IMR-90 (cell line): ENCODE data around the gene MTM1. TPM values are rescaled to one million over a fixed set of nuclear protein-coding genes. Genes with fewer than 3 reads are reported as not detected.

Source experiments
- ATAC-seq: fragments of 200-7000 bp; cut with Tn5 transposase; 2 replicates; pipeline ENCODE4 v1.9.1; 2020; ENCODE audit warnings: low read depth, mild to moderate bottlenecking, moderate library complexity
- BruUV-seq: library from RNA; stranded (reverse); fragments of 400-500 nt; replicated peaks from 2 replicates; lab custom pipeline; 2021; lab: Mats Ljungman, UMichigan
- CTCF ChIA-PET: fragments of 300-600 bp; formaldehyde crosslinking; extraction: SDS; loops from one replicate; lab custom pipeline; 2021; ENCODE audit warnings: antibody characterized with exemption; lab: Yijun Ruan, JAX
- POLR2A ChIA-PET: fragments of 300-600 bp; sonication (Branson Sonifier 250); formaldehyde crosslinking; loops from one replicate; lab custom pipeline; 2022; ENCODE audit warnings: antibody characterized with exemption; ENCODE audit not compliant: unreplicated experiment; lab: Charles Lee
- DNase-seq: peaks from one replicate; pipeline ENCODE4 v3.0.0; 2013
- H2AFZ ChIP-seq: replicated peaks from 2 replicates; pipeline ENCODE3; 2013; ENCODE audit warnings: low read length, mild to moderate bottlenecking; ENCODE audit not compliant: poor library complexity
- H2AK5ac ChIP-seq: 2 replicates; pipeline ENCODE4 v1.6.1; 2013; ENCODE audit warnings: low read depth, low read length, inconsistent platforms
- H2AK9ac ChIP-seq: replicated peaks from 2 replicates; pipeline ENCODE3; 2013; ENCODE audit warnings: mild to moderate bottlenecking, low read depth, low read length, moderate library complexity; ENCODE audit not compliant: poor library complexity
- H2BK120ac ChIP-seq: 2 replicates; pipeline ENCODE4 v1.6.1; 2013; ENCODE audit warnings: low read depth, low read length, inconsistent platforms
- H2BK15ac ChIP-seq: 3 replicates; pipeline ENCODE4 v1.6.1; 2013; ENCODE audit warnings: low read depth, low read length, inconsistent platforms
- H2BK20ac ChIP-seq: 2 replicates; pipeline ENCODE4 v1.6.1; 2013; ENCODE audit warnings: low read depth, mild to moderate bottlenecking, inconsistent platforms, low read length, moderate library complexity
- H2BK5ac ChIP-seq: 2 replicates; pipeline ENCODE4 v1.6.1; 2013; ENCODE audit warnings: mild to moderate bottlenecking, low read depth, low read length, inconsistent platforms; ENCODE audit not compliant: poor library complexity, severe bottlenecking
- H3K14ac ChIP-seq: replicated peaks from 2 replicates; pipeline ENCODE4 v1.6.1; 2013; ENCODE audit warnings: low read depth, low read length, inconsistent platforms
- H3K18ac ChIP-seq: 2 replicates; pipeline ENCODE4 v1.6.1; 2013; ENCODE audit warnings: low read depth, low read length, control low read depth
- H3K23ac ChIP-seq: 2 replicates; pipeline ENCODE4 v1.6.1; 2013; ENCODE audit warnings: low read depth, low read length, inconsistent platforms
- H3K27ac ChIP-seq: 2 replicates; pipeline ENCODE4 v1.5.1; 2013; ENCODE audit warnings: mild to moderate bottlenecking, control low read depth, low read length; ENCODE audit not compliant: insufficient read depth
- H3K27me3 ChIP-seq: 2 replicates; pipeline ENCODE4 v1.6.1; 2013; ENCODE audit warnings: low read length; ENCODE audit not compliant: control insufficient read depth, insufficient read depth
- H3K36me3 ChIP-seq: 2 replicates; pipeline ENCODE4 v1.6.1; 2013; ENCODE audit warnings: low read length, mixed read lengths; ENCODE audit not compliant: control insufficient read depth, insufficient read depth
- H3K4ac ChIP-seq: 2 replicates; pipeline ENCODE4 v1.6.1; 2013; ENCODE audit warnings: low read depth, low read length, inconsistent platforms
- H3K4me1 ChIP-seq: 2 replicates; pipeline ENCODE4 v1.6.1; 2013; ENCODE audit warnings: low read length, mixed read lengths; ENCODE audit not compliant: control insufficient read depth, insufficient read depth
- H3K4me2 ChIP-seq: 2 replicates; pipeline ENCODE4 v1.6.1; 2013; ENCODE audit warnings: low read depth, mild to moderate bottlenecking, control low read depth, low read length, moderate library complexity
- H3K4me3 ChIP-seq: 2 replicates; pipeline ENCODE4 v1.5.1; 2013; ENCODE audit warnings: low read depth, mild to moderate bottlenecking, control low read depth, low read length, moderate library complexity; ENCODE audit not compliant: insufficient read depth
- H3K56ac ChIP-seq: 2 replicates; pipeline ENCODE4 v1.6.1; 2013; ENCODE audit warnings: low read length, inconsistent platforms; ENCODE audit not compliant: insufficient read depth; ENCODE audit errors: extremely low read depth
- H3K79me1 ChIP-seq, 2 experiments: 2 replicates each; pipeline ENCODE4 v1.6.1; 2013; ENCODE audit warnings: low read length in 2 of 2, inconsistent platforms in 1 of 2, low read depth in 1 of 2
- H3K9ac ChIP-seq: 2 replicates; pipeline ENCODE4 v1.6.1; 2013; ENCODE audit warnings: low read depth, low read length, control low read depth
- H3K9me1 ChIP-seq: 2 replicates; pipeline ENCODE4 v1.6.1; 2013; ENCODE audit warnings: low read length, inconsistent platforms; ENCODE audit not compliant: insufficient read depth
- H3K9me3 ChIP-seq: 2 replicates; pipeline ENCODE4 v1.6.1; 2013; ENCODE audit warnings: low read length; ENCODE audit not compliant: control insufficient read depth, insufficient read depth
- H4K20me1 ChIP-seq: 2 replicates; pipeline ENCODE4 v1.6.1; 2013; ENCODE audit warnings: low read length, inconsistent platforms; ENCODE audit not compliant: insufficient read depth
- H4K5ac ChIP-seq: 2 replicates; pipeline ENCODE4 v1.6.1; 2013; ENCODE audit warnings: mild to moderate bottlenecking, low read depth, low read length, control low read depth
- H4K8ac ChIP-seq, 2 experiments: 2 replicates each; pipeline ENCODE4 v1.6.1; 2013; ENCODE audit warnings: low read depth in 2 of 2, low read length in 2 of 2, control low read depth in 1 of 2, inconsistent platforms in 1 of 2
- H4K91ac ChIP-seq: 2 replicates; pipeline ENCODE4 v1.6.1; 2013; ENCODE audit warnings: low read depth, low read length, inconsistent platforms; ENCODE audit not compliant: insufficient read depth
- CEBPB ChIP-seq: IDR thresholded peaks from 2 replicates; pipeline ENCODE4 v1.6.1; 2012; ENCODE audit warnings: low read depth, low read length, improper control_type of control experiment
- CHD1 ChIP-seq: IDR thresholded peaks from 2 replicates; pipeline ENCODE4 v1.6.1; 2012; ENCODE audit warnings: low read depth, low read length, improper control_type of control experiment
- CTCF ChIP-seq: conservative IDR thresholded peaks from 2 replicates; pipeline ENCODE4 v1.5.1; 2012; ENCODE audit warnings: mild to moderate bottlenecking, low read depth, low read length, improper control_type of control experiment
- ELK1 ChIP-seq: fragments of 150-350 bp; IDR thresholded peaks from 2 replicates; pipeline ENCODE4 v1.6.1; 2016; ENCODE audit warnings: low read depth, mild to moderate bottlenecking, low read length, moderate library complexity, borderline replicate concordance
- MAFK ChIP-seq: IDR thresholded peaks from 2 replicates; pipeline ENCODE4 v1.6.1; 2012; ENCODE audit warnings: low read depth, low read length, improper control_type of control experiment
- MAZ ChIP-seq: IDR thresholded peaks from 2 replicates; pipeline ENCODE4 v1.6.1; 2012; ENCODE audit warnings: low read depth, mild to moderate bottlenecking, low read length, improper control_type of control experiment, moderate library complexity, borderline replicate concordance
- NFE2L2 ChIP-seq: fragments of 150-350 bp; IDR thresholded peaks from 2 replicates; pipeline ENCODE4 v1.6.1; 2016; ENCODE audit warnings: low read depth, mild to moderate bottlenecking, low read length
- POLR2A ChIP-seq: IDR thresholded peaks from 2 replicates; pipeline ENCODE4 v1.6.1; 2012; ENCODE audit warnings: mild to moderate bottlenecking, low read depth, low read length
- RAD21 ChIP-seq: IDR thresholded peaks from 2 replicates; pipeline ENCODE4 v1.6.1; 2012; ENCODE audit warnings: low read length, improper control_type of control experiment
- RCOR1 ChIP-seq: IDR thresholded peaks from 2 replicates; pipeline ENCODE4 v1.6.1; 2012; ENCODE audit warnings: mild to moderate bottlenecking, low read length, improper control_type of control experiment; ENCODE audit not compliant: insufficient replicate concordance
- USF2 ChIP-seq: fragments of 150-350 bp; IDR thresholded peaks from 2 replicates; pipeline ENCODE4 v1.6.1; 2017; ENCODE audit warnings: mild to moderate bottlenecking, antibody characterized with exemption, low read length, low read depth
- WGBS, 2 experiments: methylation state at CpG; one replicate each; pipeline versions ENCODE4 v1.1.5 to v1.1.7; 2013; ENCODE audit warnings: missing lambda C conversion rate in 2 of 2; ENCODE audit not compliant: insufficient read length in 1 of 2; ENCODE audit errors: extremely low coverage in 2 of 2; 5-methylcytosine and 5-hydroxymethylcytosine counted together
- dilution Hi-C: fragments of 300-500 bp; cut with HindIII; formaldehyde crosslinking; loops from one replicate; pipeline ENCODE4 v1.14.3; 2018; ENCODE audit warnings: low sequenced_read_pairs; ENCODE audit not compliant: unreplicated experiment
- in situ Hi-C: fragments of 300-500 bp; cut with MboI; formaldehyde crosslinking; loops from 3 replicates; pipeline ENCODE4 v1.14.3; 2019; ENCODE audit warnings: low sequenced_read_pairs, inconsistent platforms, mixed read lengths
- intact Hi-C: fragments of 100-400 bp; cut with micrococcal nuclease; formaldehyde crosslinking; loops from 2 replicates; pipeline ENCODE4 v1.10.0; 2022
- polyA plus RNA-seq, 3 experiments: library from polyadenylated mRNA; depleted of rRNA; stranded (reverse); fragments of >200 nt; gene quantifications; 2 replicates each; pipeline ENCODE4 v1.2.3, GENCODE V29; 2012; ENCODE audit warnings: low replicate concordance in 1 of 3
- total RNA-seq: library from RNA; depleted of rRNA; stranded (reverse); fragments of >200 nt; gene quantifications from 2 replicates; pipeline ENCODE4 v1.2.3, GENCODE V29; 2012

The MTM1 gene
- total and polyA plus RNA-seq, 2 of the 4 experiments (the other 2 are of a cell fraction): 3.8 to 5.6 TPM

- Histone ChIP-seq H3K9me3 (0 out of 2 replicates have a peak, but pooled peaks cover 1% of the 10 kb centered on the region), H3K4me2 (no peak overlapping the region), H2AFZ (no peak overlapping the region), H2BK120ac (no peak overlapping the region), H2AK9ac (no peak overlapping the region), H3K9ac (no peak overlapping the region), H3K27me3 (no peaks in the 10 kb centered on the region), H3K79me1 (no peaks in the 10 kb centered on the region), H4K8ac (no peak overlapping the region), H4K5ac (no peak overlapping the region), H3K18ac (no peak overlapping the region), H2BK15ac (no peak overlapping the region), H2AK5ac (no peak overlapping the region), H3K4me1 (peaks cover 3% of the 10 kb centered on the region), H2BK5ac (no peak overlapping the region), H4K91ac (no peak overlapping the region), H3K36me3 (0 out of 2 replicates have a peak, but pooled peaks cover 3% of the 10 kb centered on the region), H4K20me1 (no peaks in the 10 kb centered on the region), H3K4ac (no peak overlapping the region), H3K27ac (no peak overlapping the region), H3K4me3 (no peak overlapping the region), H3K9me1 (no peaks in the 10 kb centered on the region), H2BK20ac (no peak overlapping the region), H3K14ac (no peak overlapping the region), H3K23ac (no peak overlapping the region), H3K56ac (no peak overlapping the region)
- intact Hi-C loops: no loop called here
- in situ Hi-C loops: no loop called here
- TF ChIP-seq NFE2L2 (no peak), POLR2A (no peak), CTCF (no peak), RAD21 (no peak), CEBPB (no peak), ELK1 (no peak), RCOR1 (no peak), USF2 (no peak), MAZ (no peak), CHD1 (no peak), MAFK (no peak)
- ChIA-PET CTCF (no interaction called here), POLR2A (no interaction called here)
- no TSS peak for BruUV-seq
- DNase-seq (no peak), ATAC-seq (no peak)
- WGBS, 2 experiments: no CpG with 5 or more reads among the region's 2 CpGs
- dilution Hi-C loops: no loop called here
Observed at GRCh38 chrX:150663073-150663472, 94.7 kb downstream of the MTM1 start.
